HG03378 (cell line): Measurements from ENCODE around the gene INCENP.

ENCODE experiments used
- ATAC-seq: cut with Tn5 transposase; IDR thresholded peaks from one replicate; pipeline ENCODE4 v1.9.1; 2021; ENCODE audit warnings: mild to moderate bottlenecking, moderate library complexity; ENCODE audit not compliant: unreplicated experiment

Gene INCENP

GRCh38 chr11:62140304-62141110 is 16.7 kb downstream of the INCENP start:
- no peak for ATAC-seq

- no peak for ATAC-seq
Observed at GRCh38 chr11:62141111-62142042, 17.6 kb downstream of the INCENP start.

GRCh38 chr11:62142043-62142375 is 18.2 kb downstream of the INCENP start:
- no peak for ATAC-seq

GRCh38 chr11:62142921-62143320 is 19.1 kb downstream of the INCENP start:
- no peak for ATAC-seq

GRCh38 chr11:62143727-62144126 is 19.9 kb downstream of the INCENP start:
- no peak for ATAC-seq

- no peak for ATAC-seq
Observed at GRCh38 chr11:62144641-62145255, 20.9 kb downstream of the INCENP start.

GRCh38 chr11:62145261-62145871 is 21.6 kb downstream of the INCENP start:
- ATAC-seq, result no peak

GRCh38 chr11:62146476-62147200 is 22.8 kb downstream of the INCENP start:
- no peak for ATAC-seq

- no peak for ATAC-seq
Observed at GRCh38 chr11:62147545-62147944, 23.7 kb downstream of the INCENP start.

- no peak for ATAC-seq
Observed at GRCh38 chr11:62148271-62148980, 24.6 kb downstream of the INCENP start.

GRCh38 chr11:62149986-62150886 is 26.4 kb downstream of the INCENP start:
- no peak for ATAC-seq

GRCh38 chr11:62150887-62151736 is 27.3 kb downstream of the INCENP start:
- ATAC-seq, result no peak

- ATAC-seq, result no peak
Observed at GRCh38 chr11:62151737-62152102, 27.9 kb downstream of the INCENP start.

- ATAC-seq, result no peak
Observed at GRCh38 chr11:62152245-62153086, 28.7 kb downstream of the INCENP start.

GRCh38 chr11:62153087-62153395 is 29.2 kb downstream of the INCENP start:
- no peak for ATAC-seq

- no peak for ATAC-seq
Observed at GRCh38 chr11:62153617-62154016, 29.8 kb downstream of the INCENP start.

GRCh38 chr11:62157603-62158002 is 33.8 kb downstream of the INCENP start:
- no peak for ATAC-seq
